H1 (cell line): Measurements from ENCODE around the gene OCRL. TPM values are rescaled to one million over a fixed set of nuclear protein-coding genes. Genes with fewer than 3 reads are reported as not detected.

Source experiments
- CTCF ChIA-PET: fragments of 300-600 bp; sonication (Branson Sonifier 250); formaldehyde crosslinking; loops from one replicate; lab custom pipeline; 2021; ENCODE audit not compliant: partially characterized antibody; lab: Charles Lee
- POLR2A ChIA-PET: fragments of 300-600 bp; sonication (Branson Sonifier 250); formaldehyde crosslinking; loops from one replicate; lab custom pipeline; 2021; ENCODE audit warnings: inconsistent platforms; ENCODE audit not compliant: partially characterized antibody; lab: Charles Lee
- DNase-seq, 2 experiments: peaks; one replicate each; pipeline versions ENCODE4 v3.0.0 to v3.0.0-alpha.2; 2010 to 2022; ENCODE audit warnings: low spot score in 2 of 2, low read depth in 1 of 2, mixed read lengths in 1 of 2
- FAIRE-seq: peaks from 2 replicates; lab custom pipeline; 2011; peaks lifted over from hg19 to GRCh38; lab: Jason Lieb, UNC
- H2AFZ ChIP-seq: 2 replicates; pipeline ENCODE4 v1.8.1; 2012; ENCODE audit warnings: low read length, inconsistent platforms
- H2AK5ac ChIP-seq: 2 replicates; pipeline ENCODE4 v1.6.1; 2013; ENCODE audit warnings: low read depth, low read length
- H2BK120ac ChIP-seq: replicated peaks from 2 replicates; pipeline ENCODE3; 2013; ENCODE audit warnings: low read depth, low read length, inconsistent platforms
- H2BK12ac ChIP-seq: 2 replicates; pipeline ENCODE4 v1.6.1; 2013; ENCODE audit warnings: low read depth, low read length
- H2BK15ac ChIP-seq: 2 replicates; pipeline ENCODE4 v1.6.1; 2013; ENCODE audit warnings: low read length
- H2BK20ac ChIP-seq: 2 replicates; pipeline ENCODE4 v1.6.1; 2013; ENCODE audit warnings: low read length
- H2BK5ac ChIP-seq: 2 replicates; pipeline ENCODE4 v1.6.1; 2013; ENCODE audit warnings: low read depth, low read length
- H3K14ac ChIP-seq: 2 replicates; pipeline ENCODE4 v1.6.1; 2013; ENCODE audit warnings: inconsistent platforms; ENCODE audit not compliant: insufficient read length
- H3K18ac ChIP-seq: 2 replicates; pipeline ENCODE4 v1.6.1; 2013; ENCODE audit warnings: low read length; ENCODE audit errors: extremely low read depth
- H3K23ac ChIP-seq: 2 replicates; pipeline ENCODE4 v1.6.1; 2013; ENCODE audit warnings: inconsistent platforms; ENCODE audit not compliant: insufficient read length
- H3K23me2 ChIP-seq: 2 replicates; pipeline ENCODE4 v1.6.1; 2013; ENCODE audit warnings: low read depth, low read length
- H3K27ac ChIP-seq: 2 replicates; pipeline ENCODE4 v1.6.1; 2011; ENCODE audit warnings: low read depth, low read length, inconsistent platforms
- H3K27me3 ChIP-seq, 4 experiments: replicated peaks in 1 of 4; 1 replicate in 1 of 4; 2 replicates in 3 of 4; pipeline versions ENCODE4 v1.6.1 to v1.8.1; 2011 to 2013; ENCODE audit warnings: low read length in 3 of 4, mild to moderate bottlenecking in 3 of 4, inconsistent platforms in 2 of 4, mixed read lengths in 2 of 4, moderate library complexity in 1 of 4; ENCODE audit not compliant: control insufficient read depth in 3 of 4, insufficient read depth in 3 of 4; ENCODE audit errors: extremely low read depth in 1 of 4
- H3K36me3 ChIP-seq, 4 experiments: 2 replicates each; pipeline versions ENCODE4 v1.6.1 to v1.8.1; 2011 to 2013; ENCODE audit warnings: mild to moderate bottlenecking in 4 of 4, low read length in 3 of 4, moderate library complexity in 2 of 4, control low read depth in 1 of 4, inconsistent platforms in 1 of 4; ENCODE audit not compliant: insufficient read depth in 4 of 4, control insufficient read depth in 2 of 4
- H3K4ac ChIP-seq: replicated peaks from 2 replicates; pipeline ENCODE3; 2013; ENCODE audit warnings: low read length, low read depth, mixed read lengths, inconsistent platforms; ENCODE audit not compliant: insufficient read length
- H3K4me1 ChIP-seq, 4 experiments: replicated peaks in 1 of 4; 1 replicate in 1 of 4; 2 replicates in 3 of 4; pipeline versions ENCODE4 v1.6.1 to v1.8.1; 2011 to 2013; ENCODE audit warnings: low read length in 3 of 4, inconsistent platforms in 2 of 4, mixed read lengths in 1 of 4; ENCODE audit not compliant: insufficient read depth in 4 of 4, control insufficient read depth in 3 of 4
- H3K4me2 ChIP-seq, 2 experiments: 2 replicates each; pipeline versions ENCODE4 v1.6.1 to v1.8.1; 2011 to 2013; ENCODE audit warnings: low read depth in 2 of 2, low read length in 2 of 2, control low read depth in 1 of 2, inconsistent platforms in 1 of 2, mild to moderate bottlenecking in 1 of 2; ENCODE audit not compliant: insufficient read depth in 1 of 2
- H3K4me3 ChIP-seq, 4 experiments: fragments of 200-600, 300-600 bp in 1 of 4; sonication (generic), shearing (Covaris generic), sonication (Bioruptor Twin) in 1 of 4; 2 replicates each; pipeline versions ENCODE4 v1.5.1 to v1.8.1; 2011 to 2016; ENCODE audit warnings: low read length in 4 of 4, low read depth in 3 of 4, control low read depth in 2 of 4, inconsistent platforms in 2 of 4, mild to moderate bottlenecking in 2 of 4, mixed read lengths in 1 of 4, moderate library complexity in 1 of 4; ENCODE audit not compliant: insufficient read depth in 2 of 4; ENCODE audit errors: extremely low read depth in 1 of 4
- H3K56ac ChIP-seq: replicated peaks from 2 replicates; pipeline ENCODE3; 2013; ENCODE audit warnings: low read depth, mild to moderate bottlenecking, mixed read lengths, low read length, inconsistent platforms; ENCODE audit not compliant: insufficient read length
- H3K79me1 ChIP-seq: 2 replicates; pipeline ENCODE4 v1.6.1; 2013; ENCODE audit warnings: low read depth, low read length, control low read depth
- H3K79me2 ChIP-seq, 2 experiments: 2 replicates each; pipeline versions ENCODE4 v1.6.1 to v1.8.1; 2012 to 2013; ENCODE audit warnings: low read length in 2 of 2, mild to moderate bottlenecking in 2 of 2, inconsistent platforms in 1 of 2; ENCODE audit not compliant: insufficient read depth in 2 of 2, control insufficient read depth in 1 of 2
- H3K9ac ChIP-seq, 4 experiments: replicated peaks in 1 of 4; 1 replicate in 1 of 4; 2 replicates in 3 of 4; pipeline versions ENCODE4 v1.6.1 to v1.8.1; 2011 to 2013; ENCODE audit warnings: low read depth in 3 of 4, low read length in 3 of 4, control low read depth in 2 of 4, mild to moderate bottlenecking in 2 of 4, moderate library complexity in 2 of 4, inconsistent platforms in 1 of 4; ENCODE audit errors: extremely low read depth in 1 of 4
- H3K9me3 ChIP-seq, 2 experiments: 2 replicates each; pipeline versions ENCODE4 v1.6.1 to v1.8.1; 2012 to 2013; ENCODE audit warnings: mild to moderate bottlenecking in 2 of 2, moderate library complexity in 2 of 2, control low read depth in 1 of 2, inconsistent platforms in 1 of 2, low read depth in 1 of 2, low read length in 1 of 2, mixed read lengths in 1 of 2; ENCODE audit not compliant: insufficient read depth in 2 of 2
- H4K20me1 ChIP-seq, 2 experiments: replicated peaks in 1 of 2; 2 replicates each; pipeline versions ENCODE3 to v1.8.1; 2011 to 2013; ENCODE audit warnings: inconsistent platforms in 2 of 2, low read length in 2 of 2, mild to moderate bottlenecking in 1 of 2; ENCODE audit not compliant: insufficient read depth in 2 of 2, control insufficient read depth in 1 of 2
- H4K5ac ChIP-seq: 2 replicates; pipeline ENCODE4 v1.6.1; 2013; ENCODE audit warnings: low read length, low read depth, mixed read lengths, inconsistent platforms; ENCODE audit not compliant: insufficient read length
- H4K8ac ChIP-seq: 2 replicates; pipeline ENCODE4 v1.8.0; 2013; ENCODE audit warnings: mild to moderate bottlenecking, moderate library complexity, low read length, inconsistent platforms; ENCODE audit not compliant: insufficient read depth; ENCODE audit errors: extremely low read depth
- H4K91ac ChIP-seq: replicated peaks from 2 replicates; pipeline ENCODE3; 2013; ENCODE audit warnings: low read length, mixed read lengths, inconsistent platforms; ENCODE audit not compliant: insufficient read length
- ASH2L ChIP-seq: fragments of 200-600, 300-600 bp; sonication (generic); IDR thresholded peaks from one replicate; pipeline ENCODE4 v1.7.1; 2017; ENCODE audit warnings: low read length
- BCL11A ChIP-seq, 2 experiments: IDR thresholded peaks; one replicate each; pipeline ENCODE4 v1.6.1; 2011; ENCODE audit warnings: low read depth in 2 of 2, low read length in 2 of 2, mild to moderate bottlenecking in 2 of 2
- CHD2 ChIP-seq: IDR thresholded peaks from 2 replicates; pipeline ENCODE4 v1.6.1; 2012; ENCODE audit warnings: low read length, improper control_type of control experiment
- FOSL1 ChIP-seq: IDR thresholded peaks from 2 replicates; pipeline ENCODE4 v1.6.1; 2011; ENCODE audit warnings: mild to moderate bottlenecking, low read depth, low read length, moderate library complexity; ENCODE audit not compliant: insufficient read depth
- HDAC6 ChIP-seq: IDR thresholded peaks from one replicate; pipeline ENCODE4 v1.7.1; 2012; ENCODE audit warnings: low read depth, mild to moderate bottlenecking, inconsistent platforms, low read length, moderate library complexity
- MAFK ChIP-seq: IDR thresholded peaks from 2 replicates; pipeline ENCODE4 v1.6.1; 2012; ENCODE audit warnings: low read depth, mild to moderate bottlenecking, improper control_type of control experiment, low read length
- MAX ChIP-seq: IDR thresholded peaks from 2 replicates; pipeline ENCODE4 v1.6.1; 2012; ENCODE audit warnings: inconsistent platforms
- POU5F1 ChIP-seq: IDR thresholded peaks from 2 replicates; pipeline ENCODE4 v1.6.1; 2011; ENCODE audit warnings: low read depth, mild to moderate bottlenecking, low read length, moderate library complexity
- RNF2 ChIP-seq: fragments of 200-900, 300-1000 bp; sonication (generic); IDR thresholded peaks from 2 replicates; pipeline ENCODE4 v1.7.1; 2016; ENCODE audit warnings: borderline replicate concordance, low read depth, mild to moderate bottlenecking, antibody characterized with exemption, low read length; ENCODE audit not compliant: poor library complexity, severe bottlenecking; ENCODE audit errors: missing control alignments
- SAP30 ChIP-seq: fragments of 300-600 bp; sonication (generic); IDR thresholded peaks from 2 replicates; pipeline ENCODE4 v1.7.1; 2012; ENCODE audit warnings: low read length, moderate library complexity, mild to moderate bottlenecking, inconsistent platforms; ENCODE audit not compliant: insufficient read depth, insufficient replicate concordance
- ZNF274 ChIP-seq: IDR thresholded peaks from 2 replicates; pipeline ENCODE4 v1.7.0; 2012; ENCODE audit warnings: low read length, borderline replicate concordance; ENCODE audit errors: extremely low read depth
- WGBS, 2 experiments: shearing (Covaris generic) in 1 of 2; methylation state at CpG; one replicate each; pipeline versions ENCODE4 v1.1.6 to v1.1.7; 2013 to 2015; ENCODE audit warnings: low lambda C conversion rate in 2 of 2, mixed read lengths in 2 of 2, inconsistent platforms in 1 of 2, low coverage in 1 of 2, missing lambda C conversion rate in 1 of 2; ENCODE audit not compliant: insufficient replicate concordance in 2 of 2, insufficient coverage in 1 of 2, insufficient read length in 1 of 2; ENCODE audit errors: extremely low coverage in 1 of 2, missing lambda C conversion rate in 1 of 2; 5-methylcytosine and 5-hydroxymethylcytosine counted together
- polyA plus RNA-seq, 7 experiments: library from polyadenylated mRNA; depleted of rRNA in 3 of 7; stranded (reverse) in 5 of 7; unstranded in 2 of 7; fragments of >200 nt in 5 of 7; fragments of 200-250 nt in 2 of 7; gene quantifications; 1 replicate in 5 of 7; 2 replicates in 1 of 7; 4 replicates in 1 of 7; pipeline versions ENCODE4 v1.2.1 to v1.2.3, GENCODE V29; 2011 to 2013; ENCODE audit warnings: missing spikeins in 2 of 7, mixed read lengths in 2 of 7
- total RNA-seq: library from RNA; stranded (reverse); fragmentation: NEBNext Ultra II Directional; extraction: Animal tissue kit (Norgen Biotek cat#: 25700); gene quantifications from 2 replicates; pipeline ENCODE4 v1.2.1, GENCODE V29; 2021

OCRL gene
- total and polyA plus RNA-seq, 2 of the 8 experiments (the other 6 are each of a cell fraction or from before 2014, with no cell fraction given) = 12.7 to 15.1 TPM

- Histone ChIP-seq H3K4ac (no peak overlapping the region), H2BK20ac (no peak overlapping the region), H3K4me3 (no peak overlapping the region), H4K8ac (no peak overlapping the region), H3K23me2 (no peaks in the 10 kb centered on the region), H3K4me1 (no peaks in the 10 kb centered on the region), H2BK15ac (no peak overlapping the region), H3K9me3 (no peaks in the 10 kb centered on the region), H4K91ac (no peak overlapping the region), H2BK5ac (no peak overlapping the region), H2AFZ (no peak overlapping the region), H3K79me1 (no peaks in the 10 kb centered on the region), H3K18ac (no peak overlapping the region), H3K9ac (no peak overlapping the region), H3K27me3 (no peaks in the 10 kb centered on the region), H3K23ac (no peak overlapping the region), H2AK5ac (no peak overlapping the region), H3K27ac (no peak overlapping the region), H3K36me3 (no peaks in the 10 kb centered on the region), H3K79me2 (no peaks in the 10 kb centered on the region), H3K56ac (no peak overlapping the region), H2BK12ac (no peak overlapping the region), H2BK120ac (no peak overlapping the region), H4K5ac (no peak overlapping the region), H3K14ac (no peak overlapping the region), H4K20me1 (no peaks in the 10 kb centered on the region), H3K4me2 (no peak overlapping the region)
- WGBS, 2 experiments = 92% methylated on average over 4 of the region's 4 CpGs; no CpG with 5 or more reads in 1 of the 2 experiments
- POLR2A ChIA-PET = no interaction called here
- DNase-seq (no peak), FAIRE-seq (no peak)
- CTCF ChIA-PET = interaction anchor here (1.0 kb wide), 1 partner anchor 9 kb away, joined by 3 read pairs; no protein-coding TSS in a partner anchor
- TF ChIP-seq MAX (no peak), SAP30 (no peak), BCL11A (IDR thresholded peaks at IDR 0.05; ENCODE audit: low read depth in 2 of 2, low read length in 2 of 2) (no peak), HDAC6 (no peak), CHD2 (no peak), FOSL1 (no peak), MAFK (no peak), RNF2 (no peak), ZNF274 (no peak), ASH2L (no peak), POU5F1 (no peak)
Observed at GRCh38 chrX:129534816-129535578, 5.1 kb upstream of the OCRL start.
